ENCODE results near the gene OR56A3. TPM values are rescaled to one million over a fixed set of nuclear protein-coding genes. Genes with fewer than 3 reads are reported as not detected.

OR56A3 gene
- total and polyA plus RNA-seq, 7 experiments from 2014 or later, result not detected

DNA sequence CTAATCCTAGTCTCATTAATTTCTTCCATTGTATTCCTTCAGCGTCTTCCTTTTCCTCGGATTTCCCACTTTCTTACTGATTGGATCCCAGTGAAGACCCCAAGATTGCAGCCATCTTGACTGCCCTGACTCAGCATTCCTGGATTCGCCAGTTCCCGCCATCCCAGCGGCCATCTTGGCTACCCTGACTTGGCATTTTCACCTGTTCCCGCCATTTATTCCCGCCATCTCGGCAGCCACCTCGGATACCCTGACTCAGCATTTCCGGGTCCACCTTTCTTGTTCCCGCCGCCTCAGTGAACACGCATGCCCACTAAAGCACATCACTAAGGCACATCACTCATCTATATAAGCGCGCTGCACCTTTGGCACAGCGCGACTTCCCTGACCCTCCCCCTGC lies 13.8 kb upstream of the OR56A3 start:
- Mint-ChIP-seq H3K27me3 (peaks cover 0 to 25% (median 0%) of the 10 kb centered on the region in 5 donors), H3K9me3 (peaks cover 6 to 46% (median 20%) of the 10 kb centered on the region in 11 donors), H3K4me1 (no peaks in the 10 kb centered on the region), H3K36me3 (no peaks in the 10 kb centered on the region), H3K27ac (no peak overlapping the region), H3K4me3 (no peak overlapping the region)
- CTCF ChIA-PET, result no interaction called here
- ATAC-seq (no peak), DNase-seq (no peak)
- H3K4me3 ChIP-seq (ENCODE audit: low read length), result no peak overlapping the region
- intact Hi-C loops (cut with micrococcal nuclease), result no loop called here
- POLR2A ChIA-PET, result no interaction called here
- no peaks in the 10 kb centered on the region for H3K9me3 ChIP-seq (ENCODE audit: control insufficient read depth in 2 of 3, low read length in 3 of 3)
- H3K4me1 ChIP-seq (ENCODE audit: control insufficient read depth in 2 of 2, insufficient read depth in 2 of 2, low read length in 2 of 2), result no peaks in the 10 kb centered on the region
- H3K27ac ChIP-seq (ENCODE audit: low read depth, low read length), result no peak overlapping the region
- no peaks in the 10 kb centered on the region for H3K27me3 ChIP-seq (ENCODE audit: control insufficient read depth in 2 of 2, insufficient read depth in 2 of 2, low read length in 2 of 2)
- H3K36me3 ChIP-seq (ENCODE audit: control insufficient read depth in 2 of 3, insufficient read depth in 3 of 3, low read length in 3 of 3), result no peaks in the 10 kb centered on the region

DNA sequence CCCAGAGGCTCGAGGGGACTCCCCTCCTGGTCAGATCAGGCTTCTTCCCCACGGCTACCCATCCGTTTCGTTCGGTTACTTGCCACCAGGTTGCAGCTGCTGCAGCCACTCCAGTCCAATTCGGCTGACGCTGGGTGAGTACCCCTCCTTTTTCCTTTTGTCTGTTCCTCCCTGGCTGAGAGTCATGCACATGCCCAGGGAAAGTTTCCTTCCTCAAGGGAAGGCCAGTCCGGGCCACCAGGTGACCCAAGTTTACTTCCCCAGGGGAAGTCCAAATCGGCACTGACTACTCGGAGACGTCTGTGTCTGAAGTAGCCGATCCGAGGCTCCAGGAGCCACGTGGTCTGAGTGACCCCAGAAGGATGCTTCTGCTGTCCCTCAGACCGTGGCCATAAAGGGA lies 13.2 kb upstream of the OR56A3 start:
- Histone ChIP-seq H3K4me3 (ENCODE audit: low read length) (no peak overlapping the region), H3K9me3 (ENCODE audit: control insufficient read depth in 2 of 3, low read length in 3 of 3) (no peaks in the 10 kb centered on the region), H3K4me1 (ENCODE audit: control insufficient read depth in 2 of 2, insufficient read depth in 2 of 2, low read length in 2 of 2) (no peaks in the 10 kb centered on the region), H3K27me3 (ENCODE audit: control insufficient read depth in 2 of 2, insufficient read depth in 2 of 2, low read length in 2 of 2) (no peaks in the 10 kb centered on the region), H3K36me3 (ENCODE audit: control insufficient read depth in 2 of 3, insufficient read depth in 3 of 3, low read length in 3 of 3) (no peaks in the 10 kb centered on the region), H3K27ac (ENCODE audit: low read depth, low read length) (no peak overlapping the region)
- ChIA-PET CTCF (no interaction called here), POLR2A (no interaction called here)
- Mint-ChIP-seq H3K27ac (peak overlapping the region in 1 of 9 donors; percentile 66), H3K4me3 (no peak overlapping the region), H3K36me3 (no peaks in the 10 kb centered on the region), H3K9me3 (peaks cover 6 to 42% (median 20%) of the 10 kb centered on the region in 11 donors), H3K4me1 (no peaks in the 10 kb centered on the region), H3K27me3 (peaks cover 0 to 29% (median 0%) of the 10 kb centered on the region in 5 donors)
- intact Hi-C loops (cut with micrococcal nuclease), result no loop called here
- no peak for ATAC-seq
- DNase-seq, result no peak

DNA sequence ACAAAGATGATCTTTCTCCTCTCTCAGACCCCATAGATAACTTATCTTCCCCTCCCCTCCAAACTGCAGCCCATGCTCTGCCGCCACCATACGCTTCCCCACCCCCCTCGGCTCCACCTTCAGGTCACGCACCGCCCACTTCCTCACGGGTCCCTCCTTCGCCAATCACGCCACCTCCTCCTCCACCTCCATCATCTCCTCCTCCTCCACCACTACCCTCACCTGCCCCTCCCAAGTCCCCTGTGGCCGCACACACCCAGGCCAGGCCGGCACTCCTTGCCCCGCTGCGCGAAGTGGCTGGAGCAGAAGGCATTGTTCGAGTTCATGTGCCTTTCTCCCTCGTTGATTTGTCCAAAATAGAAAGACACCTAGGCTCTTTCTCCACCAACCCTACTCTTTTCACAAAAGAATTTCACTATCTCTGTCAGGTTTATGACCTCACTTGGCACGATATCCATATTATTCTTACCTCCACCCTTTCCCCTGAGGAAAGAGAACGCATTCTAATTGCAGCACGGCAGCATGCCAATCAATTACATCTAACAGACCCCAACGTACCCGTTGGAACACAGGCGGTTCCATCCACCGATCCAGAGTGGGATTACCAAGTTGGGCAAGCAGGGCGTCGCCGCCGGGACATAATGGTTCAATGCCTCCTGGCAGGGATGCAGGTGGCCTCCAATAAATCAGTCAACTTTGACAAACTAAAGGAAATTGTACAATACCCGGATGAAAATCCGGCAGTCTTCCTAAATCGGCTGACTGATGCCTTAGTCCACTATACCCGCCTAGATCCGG lies 12.3 kb upstream of the OR56A3 start:
- H3K4me3 Mint-ChIP-seq, result no peak overlapping the region
- H3K4me1 ChIP-seq (ENCODE audit: control insufficient read depth in 2 of 2, insufficient read depth in 2 of 2, low read length in 2 of 2), result no peaks in the 10 kb centered on the region

DNA sequence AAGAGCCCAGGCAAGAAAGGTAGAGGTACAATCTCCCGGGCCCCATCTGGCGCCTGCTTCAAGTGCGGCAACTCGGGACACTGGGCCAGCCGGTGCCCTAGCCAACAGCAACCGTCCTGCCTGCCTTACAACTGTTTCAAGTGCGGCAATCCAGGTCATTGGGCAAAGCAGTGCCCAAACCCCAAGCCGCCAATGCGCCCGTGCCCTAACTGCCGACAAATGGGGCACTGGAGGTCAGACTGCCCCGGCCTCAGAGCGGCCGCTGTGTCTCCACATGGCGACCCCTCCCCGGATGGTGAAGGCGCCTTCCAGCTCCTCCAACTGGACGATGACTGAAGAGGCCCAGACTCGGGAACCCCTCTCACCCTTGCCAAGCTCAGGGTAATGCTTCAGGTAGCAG lies 11.4 kb upstream of the OR56A3 start:
- no peak for DNase-seq
- Histone ChIP-seq H3K36me3 (ENCODE audit: control insufficient read depth in 2 of 3, insufficient read depth in 3 of 3, low read length in 3 of 3) (no peaks in the 10 kb centered on the region), H3K27ac (ENCODE audit: low read depth, low read length) (no peak overlapping the region), H3K4me1 (ENCODE audit: control insufficient read depth in 2 of 2, insufficient read depth in 2 of 2, low read length in 2 of 2) (no peaks in the 10 kb centered on the region), H3K4me3 (ENCODE audit: low read length) (no peak overlapping the region), H3K9me3 (ENCODE audit: control insufficient read depth in 2 of 3, low read length in 3 of 3) (no peaks in the 10 kb centered on the region), H3K27me3 (ENCODE audit: control insufficient read depth in 2 of 2, insufficient read depth in 2 of 2, low read length in 2 of 2) (no peaks in the 10 kb centered on the region)
- H3K27ac Mint-ChIP-seq, result no peak overlapping the region
- no peaks in the 10 kb centered on the region for H3K36me3 Mint-ChIP-seq
- intact Hi-C loops (cut with micrococcal nuclease), result no loop called here
- H3K9me3 Mint-ChIP-seq, result peaks cover 1 to 40% (median 13%) of the 10 kb centered on the region in 11 donors
- H3K4me3 Mint-ChIP-seq, result no peak overlapping the region
- no peak for ATAC-seq
- POLR2A ChIA-PET, result no interaction called here
- peaks cover 0 to 29% (median 0%) of the 10 kb centered on the region in 5 donors for H3K27me3 Mint-ChIP-seq
- CTCF ChIA-PET, result no interaction called here
- no peaks in the 10 kb centered on the region for H3K4me1 Mint-ChIP-seq

More for the DNA sequence above, 12.3 kb upstream of the OR56A3 start:
- CTCF ChIA-PET, result no interaction called here
- Histone ChIP-seq H3K4me3 (ENCODE audit: low read length) (no peak overlapping the region), H3K9me3 (ENCODE audit: control insufficient read depth in 2 of 3, low read length in 3 of 3) (no peaks in the 10 kb centered on the region), H3K27ac (ENCODE audit: low read depth, low read length) (no peak overlapping the region), H3K27me3 (ENCODE audit: control insufficient read depth in 2 of 2, insufficient read depth in 2 of 2, low read length in 2 of 2) (no peaks in the 10 kb centered on the region), H3K36me3 (ENCODE audit: control insufficient read depth in 2 of 3, insufficient read depth in 3 of 3, low read length in 3 of 3) (no peaks in the 10 kb centered on the region)
- DNase-seq (no peak), ATAC-seq (no peak)
- H3K27ac Mint-ChIP-seq, result no peak overlapping the region
- POLR2A ChIA-PET, result no interaction called here
- no peaks in the 10 kb centered on the region for H3K4me1 Mint-ChIP-seq
- H3K9me3 Mint-ChIP-seq, result peaks cover 4 to 40% (median 17%) of the 10 kb centered on the region in 11 donors
- intact Hi-C loops (cut with micrococcal nuclease), result no loop called here
- no peaks in the 10 kb centered on the region for H3K36me3 Mint-ChIP-seq
- peaks cover 0 to 29% (median 0%) of the 10 kb centered on the region in 5 donors for H3K27me3 Mint-ChIP-seq

DNA sequence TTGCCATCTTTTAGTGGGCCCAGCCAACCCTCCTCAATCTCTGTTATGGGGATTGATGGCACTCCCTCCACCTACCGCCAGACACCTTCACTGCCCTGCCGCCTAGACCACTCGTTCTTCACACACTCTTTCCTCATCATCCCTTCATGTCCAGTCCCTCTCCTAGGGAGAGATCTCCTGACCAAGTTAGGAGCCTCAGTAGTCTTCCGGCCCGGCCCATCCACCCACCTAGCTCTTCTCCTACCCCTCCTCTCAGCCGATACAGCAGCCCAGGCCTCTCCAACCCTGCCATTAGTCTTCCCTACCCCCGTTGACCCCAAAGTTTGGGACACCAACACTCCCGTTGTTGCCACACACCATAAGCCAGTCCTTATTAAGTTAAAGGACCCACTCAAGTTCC lies 11.0 kb upstream of the OR56A3 start:
- intact Hi-C loops (cut with micrococcal nuclease), result no loop called here
- no peak for DNase-seq
- Histone ChIP-seq H3K36me3 (ENCODE audit: control insufficient read depth in 2 of 3, insufficient read depth in 3 of 3, low read length in 3 of 3) (no peaks in the 10 kb centered on the region), H3K9me3 (ENCODE audit: control insufficient read depth in 2 of 3, low read length in 3 of 3) (no peaks in the 10 kb centered on the region), H3K27ac (ENCODE audit: low read depth, low read length) (no peak overlapping the region), H3K4me3 (ENCODE audit: low read length) (no peak overlapping the region), H3K27me3 (ENCODE audit: control insufficient read depth in 2 of 2, insufficient read depth in 2 of 2, low read length in 2 of 2) (no peaks in the 10 kb centered on the region), H3K4me1 (ENCODE audit: control insufficient read depth in 2 of 2, insufficient read depth in 2 of 2, low read length in 2 of 2) (no peaks in the 10 kb centered on the region)
- Mint-ChIP-seq H3K27ac (no peak overlapping the region), H3K36me3 (no peaks in the 10 kb centered on the region), H3K4me3 (no peak overlapping the region), H3K9me3 (peaks cover 1 to 40% (median 13%) of the 10 kb centered on the region in 11 donors), H3K4me1 (no peaks in the 10 kb centered on the region), H3K27me3 (peaks cover 0 to 29% (median 0%) of the 10 kb centered on the region in 5 donors)
- ChIA-PET POLR2A (no interaction called here), CTCF (no interaction called here)
- ATAC-seq, result no peak

DNA sequence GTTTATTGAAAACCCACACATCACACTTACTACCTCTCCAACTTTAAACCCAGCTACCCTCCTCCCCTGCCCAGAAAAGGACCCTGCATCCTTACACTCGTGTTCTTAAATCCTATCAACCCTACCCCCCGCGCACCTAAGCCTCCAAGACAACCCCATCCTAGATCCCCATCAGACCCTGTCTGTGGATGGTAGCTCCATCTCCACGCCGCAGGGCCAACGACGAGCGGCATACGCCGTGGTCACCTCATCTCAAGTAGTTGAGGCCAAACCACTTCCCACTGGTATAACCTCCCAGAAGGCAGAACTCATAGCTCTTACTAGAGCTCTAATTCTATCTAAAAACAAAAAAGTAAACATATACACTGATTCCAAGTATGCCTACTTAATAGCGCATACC lies 9.4 kb upstream of the OR56A3 start:
- H3K27ac ChIP-seq (ENCODE audit: low read depth, low read length), result no peak overlapping the region
- no peak overlapping the region for H3K4me3 ChIP-seq (ENCODE audit: low read length)
- H3K4me1 ChIP-seq (ENCODE audit: control insufficient read depth in 2 of 2, insufficient read depth in 2 of 2, low read length in 2 of 2), result no peaks in the 10 kb centered on the region
- H3K27me3 Mint-ChIP-seq, result peaks cover 0 to 39% (median 2%) of the 10 kb centered on the region in 5 donors
- no peaks in the 10 kb centered on the region for H3K36me3 ChIP-seq (ENCODE audit: control insufficient read depth in 2 of 3, insufficient read depth in 3 of 3, low read length in 3 of 3)
- H3K9me3 Mint-ChIP-seq, result peaks cover 0 to 41% (median 11%) of the 10 kb centered on the region in 11 donors
- ChIA-PET POLR2A (no interaction called here), CTCF (no interaction called here)
- intact Hi-C loops (cut with micrococcal nuclease), result no loop called here
- no peaks in the 10 kb centered on the region for H3K36me3 Mint-ChIP-seq
- DNase-seq (no peak), ATAC-seq (no peak)
- no peaks in the 10 kb centered on the region for H3K4me1 Mint-ChIP-seq
- no peak overlapping the region for H3K4me3 Mint-ChIP-seq
- no peak overlapping the region for H3K27ac Mint-ChIP-seq
- no peaks in the 10 kb centered on the region for H3K9me3 ChIP-seq (ENCODE audit: control insufficient read depth in 2 of 3, low read length in 3 of 3)
- no peaks in the 10 kb centered on the region for H3K27me3 ChIP-seq (ENCODE audit: control insufficient read depth in 2 of 2, insufficient read depth in 2 of 2, low read length in 2 of 2)

DNA sequence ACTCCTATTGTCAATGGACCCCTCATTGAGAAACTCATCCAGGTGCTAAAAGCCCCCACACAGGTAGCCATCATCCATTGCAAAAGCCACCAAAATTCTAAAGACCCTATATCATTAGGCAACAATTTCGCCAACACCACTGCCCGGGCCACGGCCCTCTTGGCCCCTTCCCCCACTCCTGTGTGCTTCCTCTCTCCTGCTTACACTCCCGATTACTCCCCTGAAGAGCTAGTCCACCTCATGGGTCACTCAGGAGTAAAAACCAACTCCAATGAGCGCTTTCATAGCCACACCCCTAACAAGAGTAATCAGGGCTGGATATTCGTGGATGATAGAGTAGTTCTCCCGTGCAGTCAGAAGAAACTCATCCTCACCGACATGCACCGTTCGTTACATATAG lies 8.9 kb upstream of the OR56A3 start:
- no peaks in the 10 kb centered on the region for H3K9me3 ChIP-seq (ENCODE audit: control insufficient read depth in 2 of 3, low read length in 3 of 3)

More for the DNA sequence above, 8.9 kb upstream of the OR56A3 start:
- Mint-ChIP-seq H3K4me1 (no peaks in the 10 kb centered on the region), H3K27me3 (peaks cover 0 to 41% (median 5%) of the 10 kb centered on the region in 5 donors), H3K27ac (no peak overlapping the region), H3K36me3 (no peaks in the 10 kb centered on the region), H3K9me3 (peaks cover 0 to 41% (median 13%) of the 10 kb centered on the region in 11 donors), H3K4me3 (no peak overlapping the region)
- ChIA-PET POLR2A (no interaction called here), CTCF (no interaction called here)
- H3K36me3 ChIP-seq (ENCODE audit: control insufficient read depth in 2 of 3, insufficient read depth in 3 of 3, low read length in 3 of 3), result no peaks in the 10 kb centered on the region
- no peaks in the 10 kb centered on the region for H3K4me1 ChIP-seq (ENCODE audit: control insufficient read depth in 2 of 2, insufficient read depth in 2 of 2, low read length in 2 of 2)
- H3K27ac ChIP-seq (ENCODE audit: low read depth, low read length), result no peak overlapping the region
- ATAC-seq, result no peak
- H3K4me3 ChIP-seq (ENCODE audit: low read length), result no peak overlapping the region
- DNase-seq, result no peak
- no peaks in the 10 kb centered on the region for H3K27me3 ChIP-seq (ENCODE audit: control insufficient read depth in 2 of 2, insufficient read depth in 2 of 2, low read length in 2 of 2)
- intact Hi-C loops (cut with micrococcal nuclease), result no loop called here

Measured in naive thymus-derived CD4-positive, alpha-beta T cell (primary cell).